Hematopoietic multipotent progenitor cell treated with erythropoietin and hydrocortisone succinate and interleukin-3 and kit ligand, for 15 days (in vitro differentiated cells): Measurements from ENCODE around the gene CTH.
"Not testable (repeated sequence)": the region's sequence is repeated elsewhere in the genome, so short reads cannot be mapped to it uniquely, and the experiment has no call there.

ENCODE experiments used
- DNase-seq: peaks from one replicate; pipeline ENCODE4 v3.0.0-alpha.2; 2015; ENCODE audit warnings: low spot score

Gene CTH

GRCh38 chr1:70409136-70409535 is 1.9 kb upstream of the CTH start:
- DNase-seq: no peak

- DNase-seq: no peak
Measured at GRCh38 chr1:70411360-70411844, 334 bp downstream of the CTH start.

DNA sequence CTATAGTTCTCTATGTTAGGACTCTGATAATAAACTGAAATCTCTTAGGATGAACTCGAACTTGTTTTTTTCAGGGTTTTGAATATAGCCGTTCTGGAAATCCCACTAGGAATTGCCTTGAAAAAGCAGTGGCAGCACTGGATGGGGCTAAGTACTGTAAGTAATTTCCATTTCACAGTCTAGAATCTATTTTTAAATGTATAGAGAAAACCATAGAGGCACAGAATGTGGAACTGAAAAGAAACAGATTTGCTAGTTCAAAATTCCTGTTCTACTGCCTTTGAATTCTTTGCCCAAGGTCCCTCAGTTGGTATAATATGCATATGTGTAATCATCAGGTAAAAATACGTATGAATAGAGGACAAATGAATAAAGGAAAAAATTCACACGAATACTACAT is 4.8 kb downstream of the CTH start:
- DNase-seq: no peak

- DNase-seq: not testable (repeated sequence)
Measured at GRCh38 chr1:70418973-70419734, 8.1 kb downstream of the CTH start.

DNA sequence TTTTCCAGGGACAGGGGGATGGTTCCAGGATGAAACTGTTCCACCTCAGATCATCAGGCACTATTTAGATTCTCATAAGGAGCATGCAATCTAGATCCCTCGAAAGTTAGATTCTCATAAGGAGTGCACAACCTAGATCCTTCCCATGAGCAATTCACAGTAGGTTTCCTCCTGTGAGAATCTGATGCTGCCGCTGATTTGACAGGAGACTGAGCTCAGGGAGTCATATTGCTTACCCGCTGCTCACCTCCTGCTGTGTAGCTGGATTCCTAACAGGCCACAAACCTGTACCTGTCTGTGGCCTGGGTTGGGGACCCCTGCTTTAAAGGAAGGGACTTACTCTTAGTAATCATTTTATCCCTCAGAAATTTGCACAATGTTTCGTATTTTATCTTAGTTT is 9.3 kb downstream of the CTH start:
- no peak for DNase-seq

DNA sequence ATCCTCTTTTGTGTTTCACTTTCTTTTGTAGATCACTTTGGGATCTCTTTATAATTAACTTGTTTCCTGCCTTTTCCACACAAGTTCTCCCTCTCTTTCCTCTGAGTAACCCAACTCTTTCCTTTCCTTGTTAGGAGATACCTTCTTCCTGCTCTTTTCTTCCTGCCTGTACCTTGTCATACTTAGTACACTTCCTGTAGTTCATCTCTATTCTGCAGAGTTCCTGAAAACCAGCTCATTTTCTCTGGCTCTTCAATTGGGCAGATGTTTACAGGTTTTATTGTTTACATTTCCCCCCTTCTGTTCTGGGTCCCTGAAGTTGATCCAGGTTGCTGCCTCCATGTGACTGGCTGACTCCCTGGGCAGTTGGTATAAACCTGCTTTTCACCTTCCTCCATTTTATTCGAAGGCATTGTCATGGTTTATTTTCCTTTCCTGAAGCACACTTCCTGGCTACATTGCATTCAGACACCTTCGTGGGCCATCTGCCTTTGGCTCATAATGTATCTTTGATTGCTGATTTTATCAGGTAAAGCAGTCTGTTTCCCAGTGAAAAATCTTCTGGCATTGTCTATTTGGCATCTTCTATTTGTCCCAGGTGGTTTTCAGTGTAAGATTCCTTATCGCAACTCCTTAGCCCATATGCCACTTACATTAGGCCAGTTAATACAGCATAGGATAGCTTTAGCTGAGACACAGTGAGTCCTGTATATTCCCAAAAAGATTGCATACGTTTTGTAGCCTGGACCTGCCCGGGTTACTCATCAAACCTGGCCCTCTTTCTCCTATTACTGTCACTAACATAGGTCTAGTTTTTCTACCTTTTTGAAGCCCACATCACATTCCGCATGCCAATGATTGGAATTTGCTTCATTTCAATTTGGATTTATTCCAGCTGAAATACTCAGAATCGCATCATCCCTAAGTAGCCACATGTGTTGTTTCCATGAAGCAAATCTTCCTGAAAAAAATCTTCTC is 15.4 kb downstream of the CTH start:
- DNase-seq: no peak

- DNase-seq: no peak
Measured at GRCh38 chr1:70427976-70428375, 16.9 kb downstream of the CTH start.

- DNase-seq: no peak
Measured at GRCh38 chr1:70429219-70429618, 18.2 kb downstream of the CTH start.

GRCh38 chr1:70429757-70430156 is 18.7 kb downstream of the CTH start:
- no peak for DNase-seq

DNA sequence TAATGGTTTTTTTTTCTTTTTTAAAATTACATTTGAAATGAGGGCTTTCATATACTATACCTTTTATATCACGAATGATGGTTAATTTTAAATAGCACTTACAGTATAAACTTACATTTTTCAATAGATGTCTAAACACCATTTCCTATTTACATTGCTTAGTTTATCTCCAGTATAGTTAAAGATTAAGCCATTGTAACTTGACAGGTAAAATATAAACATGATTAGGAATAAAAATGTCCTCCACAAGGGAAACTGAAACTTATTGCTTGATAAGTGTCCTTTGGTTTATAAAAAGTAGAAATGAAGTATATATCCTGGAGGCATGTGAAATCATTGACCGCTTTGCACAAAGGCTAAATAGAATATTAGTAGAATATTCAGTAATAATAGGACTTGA is 20.2 kb downstream of the CTH start:
- DNase-seq: no peak

DNA sequence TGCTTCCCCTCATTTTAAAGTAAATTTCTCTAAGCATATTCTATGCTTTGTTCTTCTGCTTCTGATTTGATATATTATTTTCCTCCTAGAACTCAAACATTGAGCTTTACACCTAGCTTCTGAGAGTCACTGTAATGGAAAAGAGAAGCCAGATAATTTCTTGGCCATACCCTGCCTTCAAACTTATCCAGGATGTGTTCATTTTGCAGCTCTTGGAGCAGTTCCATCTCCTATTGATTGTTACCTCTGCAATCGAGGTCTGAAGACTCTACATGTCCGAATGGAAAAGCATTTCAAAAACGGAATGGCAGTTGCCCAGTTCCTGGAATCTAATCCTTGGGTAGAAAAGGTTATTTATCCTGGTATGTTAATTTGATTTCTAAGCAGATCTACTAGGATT is 20.8 kb downstream of the CTH start:
- DNase-seq: no peak

GRCh38 chr1:70434253-70434859 is 23.3 kb downstream of the CTH start:
- no peak for DNase-seq

GRCh38 chr1:70436622-70437251 is 25.7 kb downstream of the CTH start:
- DNase-seq: no peak

- DNase-seq: no peak
Measured at GRCh38 chr1:70438529-70438928, 27.5 kb downstream of the CTH start.

- DNase-seq: no peak
Measured at GRCh38 chr1:70440642-70441391, 29.7 kb downstream of the CTH start.

DNA sequence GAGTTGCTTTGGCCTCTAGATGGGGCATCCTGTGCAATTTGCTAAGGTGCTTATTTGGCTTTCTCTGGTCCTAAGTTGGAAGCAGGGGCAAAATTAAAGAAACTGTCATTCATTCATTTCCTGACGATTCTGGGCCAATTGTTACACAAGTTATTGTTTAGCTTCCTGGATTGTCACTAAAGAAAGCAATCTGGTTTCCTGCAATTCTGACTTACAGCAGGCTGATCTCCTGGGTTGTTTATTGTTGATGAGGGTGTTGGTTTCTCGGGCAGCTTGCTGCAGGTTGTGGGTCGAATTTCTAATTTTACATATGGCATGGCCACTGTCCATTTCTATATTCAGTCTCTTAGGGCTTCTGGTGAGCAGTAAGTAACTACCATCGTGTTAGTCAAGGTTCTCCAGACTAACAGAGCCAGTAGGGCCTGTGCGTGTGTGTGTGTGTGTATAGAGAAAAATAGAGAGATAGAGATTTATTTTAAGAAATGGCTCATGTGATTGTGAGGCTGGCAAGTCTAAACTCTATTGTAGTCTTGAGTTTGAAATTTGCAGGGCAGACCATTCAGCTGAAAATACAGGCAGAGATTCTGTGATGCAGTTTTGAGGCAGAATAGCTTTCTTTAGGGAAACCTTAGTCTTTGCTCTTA is 30.4 kb downstream of the CTH start:
- DNase-seq: no peak

- DNase-seq: no peak
Measured at GRCh38 chr1:70442490-70442889, 31.4 kb downstream of the CTH start.

DNA sequence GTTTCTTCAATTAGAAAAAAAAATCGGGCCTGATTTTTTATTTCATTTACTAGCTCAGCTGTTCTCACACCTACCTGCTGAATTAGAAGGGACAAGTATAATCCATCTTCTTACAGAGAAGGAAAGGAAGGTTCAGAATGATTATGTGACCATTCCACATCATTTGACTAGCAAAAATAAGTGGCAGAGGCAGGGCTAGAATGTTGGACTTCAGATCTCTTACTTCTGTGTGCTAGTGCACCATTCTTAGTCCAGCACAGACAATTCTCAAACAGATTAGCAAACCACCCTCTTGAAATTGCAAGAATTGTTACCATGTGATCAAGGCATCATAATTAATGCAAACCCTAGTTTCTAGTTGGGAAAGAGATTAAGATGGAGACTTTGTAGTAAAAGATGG is 32.7 kb downstream of the CTH start:
- DNase-seq: no peak

- DNase-seq: no peak
Measured at GRCh38 chr1:70449049-70449448, 38.0 kb downstream of the CTH start.

- DNase-seq: not testable (repeated sequence)
Measured at GRCh38 chr1:70452164-70452939, 41.3 kb downstream of the CTH start.
